GM12878 (cell line): ENCODE data around the gene SIN3A.
"Not testable (repeated sequence)": the region's sequence is repeated elsewhere in the genome, so short reads cannot be mapped to it uniquely, and the experiment has no call there.

ENCODE experiments used
- CTCF ChIP-seq, 3 experiments: IDR thresholded peaks in 2 of 3; conservative IDR thresholded peaks in 1 of 3; 2 replicates each; pipeline ENCODE4 v1.5.1; 2011; ENCODE audit warnings: low read depth in 3 of 3, low read length in 3 of 3, mild to moderate bottlenecking in 3 of 3, control low read depth in 2 of 3, moderate library complexity in 2 of 3, inconsistent platforms in 1 of 3, mixed read lengths in 1 of 3; ENCODE audit not compliant: control insufficient read depth in 2 of 3, insufficient read depth in 1 of 3; ENCODE audit errors: extremely low read depth in 1 of 3
- NKRF ChIP-seq: fragments of 450-650 bp; conservative IDR thresholded peaks from 2 replicates; pipeline ENCODE4 v1.6.1; 2017; ENCODE audit warnings: mild to moderate bottlenecking, moderate library complexity
- NRF1 ChIP-seq: conservative IDR thresholded peaks from 2 replicates; pipeline ENCODE4 v1.6.1; 2011; ENCODE audit warnings: mild to moderate bottlenecking, low read depth, low read length, improper control_type of control experiment

GRCh38 chr15:75477094-75477493 lies 25.6 kb upstream of the SIN3A start:
- TF ChIP-seq CTCF (IDR thresholded peaks at IDR 0.05 in 2 of 3, conservative IDR thresholded peaks at IDR 0.05 in 1 of 3; ENCODE audit: control insufficient read depth in 2 of 3, extremely low read depth in 1 of 3, insufficient read depth in 1 of 3, low read depth in 3 of 3, low read length in 3 of 3); NRF1; NKRF: not testable (repeated sequence)
